Spleen (tissue), 7 donors: ENCODE results near the gene CXCR6.

Source experiments
- CTCF ChIP-seq, 11 experiments: fragments of 200-600 bp in 7 of 11; fragments of 450-650 bp in 4 of 11; sonication (generic) in 4 of 11; IDR thresholded peaks in 8 of 11; conservative IDR thresholded peaks in 3 of 11; 1 replicate in 7 of 11; 2 replicates in 4 of 11; pipeline versions ENCODE4 v1.4.0 to v1.8.0; 2016 to 2021; ENCODE audit warnings: antibody characterized with exemption in 11 of 11, inconsistent platforms in 4 of 11, mild to moderate bottlenecking in 1 of 11
- POLR2A ChIP-seq, 3 donors: fragments of 450-650 bp; IDR thresholded peaks; one replicate each; pipeline ENCODE4 v1.5.1; 2017; ENCODE audit warnings: antibody characterized with exemption in 3 of 3, mild to moderate bottlenecking in 1 of 3
- donor health status: DM: no; HTN: no; CAD: no; lungs with moderate emphysema.
- donor health status: DM: no; HTN: no; CAD: no.
- donor health status: DM: no; HTN: no; CAD: no.

- no peak for TF ChIP-seq CTCF (IDR thresholded peaks at IDR 0.05 in 8 of 11, conservative IDR thresholded peaks at IDR 0.05 in 3 of 11)
- no peak for TF ChIP-seq POLR2A (IDR thresholded peaks at IDR 0.05)
Observed at GRCh38 chr3:45974686-45975085, 31.4 kb downstream of the CXCR6 start.
